K562 (cell line): ENCODE data around the gene RNF152. TPM values are rescaled to one million over a fixed set of nuclear protein-coding genes. Genes with fewer than 3 reads are reported as not detected.

ENCODE experiments used
- ATAC-seq: fragments of 200-7000 bp; cut with Tn5 transposase; 3 replicates; pipeline ENCODE4 v1.9.1; 2020; ENCODE audit warnings: moderate library complexity
- BruUV-seq: library from RNA; stranded (reverse); fragments of 400-500 nt; replicated peaks from 2 replicates; lab custom pipeline; 2021; lab: Mats Ljungman, UMichigan
- CTCF ChIA-PET: fragments of 300-600 bp; formaldehyde crosslinking; extraction: SDS; loops from one replicate; lab custom pipeline; 2021; ENCODE audit warnings: low intra/inter-chr PET ratio; lab: Yijun Ruan, JAX
- POLR2A ChIA-PET: fragments of 300-600, 350-650 bp; sonication (Branson Sonifier 250); formaldehyde crosslinking; extraction: SDS; loops from one replicate; lab custom pipeline; 2021; ENCODE audit warnings: antibody characterized with exemption, inconsistent platforms; lab: Yijun Ruan, JAX
- DNase-seq, 4 experiments: peaks; one replicate each; pipeline versions ENCODE4 v3.0.0 to v3.0.0-alpha.2; 2011 to 2018; ENCODE audit warnings: low spot score in 3 of 4, mixed read lengths in 3 of 4; ENCODE audit errors: extremely low read depth in 1 of 4
- FAIRE-seq: peaks from 2 replicates; lab custom pipeline; 2011; peaks lifted over from hg19 to GRCh38; lab: Jason Lieb, UNC
- H2AFZ ChIP-seq: 2 replicates; pipeline ENCODE4 v1.6.0; 2011; ENCODE audit warnings: low read depth, low read length, control low read depth, inconsistent platforms
- H3K27ac ChIP-seq: fragments of 200-600 bp; 3 replicates; pipeline ENCODE4 v1.8.0; 2011; ENCODE audit warnings: low read depth, mild to moderate bottlenecking, control low read depth, inconsistent platforms, low read length, moderate library complexity, mixed read lengths; ENCODE audit errors: extremely low read depth
- H3K27me3 ChIP-seq, 2 experiments: fragments of 300-600 bp in 1 of 2; 2 replicates in 1 of 2; 3 replicates in 1 of 2; pipeline versions ENCODE4 v1.6.0 to v1.8.0; 2011; ENCODE audit warnings: inconsistent platforms in 2 of 2, low read length in 2 of 2, mild to moderate bottlenecking in 1 of 2, mixed read lengths in 1 of 2, moderate library complexity in 1 of 2; ENCODE audit not compliant: control insufficient read depth in 2 of 2, insufficient read depth in 2 of 2
- H3K36me3 ChIP-seq: fragments of 300-600 bp; 3 replicates; pipeline ENCODE4 v1.8.0; 2011; ENCODE audit warnings: mild to moderate bottlenecking, low read length, inconsistent platforms; ENCODE audit not compliant: control insufficient read depth, insufficient read depth
- H3K4me1 ChIP-seq, 2 experiments: fragments of 200-600 bp in 1 of 2; replicated peaks in 1 of 2; 2 replicates in 1 of 2; 3 replicates in 1 of 2; pipeline versions ENCODE4 v1.5.1 to v1.8.0; 2011; ENCODE audit warnings: inconsistent platforms in 2 of 2, low read length in 2 of 2, mild to moderate bottlenecking in 1 of 2, mixed read lengths in 1 of 2, moderate library complexity in 1 of 2; ENCODE audit not compliant: control insufficient read depth in 2 of 2, insufficient read depth in 2 of 2
- H3K4me2 ChIP-seq: 2 replicates; pipeline ENCODE4 v1.6.1; 2011; ENCODE audit warnings: low read length, control low read depth, inconsistent platforms, mixed read lengths; ENCODE audit not compliant: insufficient read depth
- H3K4me3 ChIP-seq: fragments of 200-600 bp; sonication (generic), shearing (Covaris generic); 2 replicates; pipeline ENCODE4 v1.5.1; 2016; ENCODE audit warnings: control low read depth, inconsistent platforms
- H3K79me2 ChIP-seq: fragments of 200-600 bp; 3 replicates; pipeline ENCODE4 v1.8.0; 2011; ENCODE audit warnings: low read length, inconsistent platforms; ENCODE audit not compliant: control insufficient read depth, insufficient read depth
- H3K9ac ChIP-seq, 2 experiments: 2 replicates each; pipeline versions ENCODE4 v1.6.0 to v1.6.1; 2011; ENCODE audit warnings: low read depth in 2 of 2, low read length in 2 of 2, control low read depth in 1 of 2, inconsistent platforms in 1 of 2, mild to moderate bottlenecking in 1 of 2, mixed read lengths in 1 of 2; ENCODE audit not compliant: insufficient read depth in 1 of 2
- H3K9me1 ChIP-seq: one replicate; pipeline ENCODE4 v1.6.0; 2011; ENCODE audit warnings: inconsistent platforms, mild to moderate bottlenecking, low read length, moderate library complexity; ENCODE audit not compliant: control insufficient read depth, insufficient read depth
- H3K9me3 ChIP-seq: replicated peaks from 2 replicates; pipeline ENCODE4 v1.5.1; 2011; ENCODE audit warnings: low read depth, low read length, inconsistent platforms; ENCODE audit not compliant: control insufficient read depth, insufficient read depth
- H4K20me1 ChIP-seq: replicated peaks from 2 replicates; pipeline ENCODE4 v1.6.1; 2011; ENCODE audit warnings: low read length, inconsistent platforms, mixed read lengths; ENCODE audit not compliant: control insufficient read depth, insufficient read depth
- E2F6 ChIP-seq, 2 experiments: IDR thresholded peaks; 2 replicates each; pipeline ENCODE4 v1.6.1; 2011; ENCODE audit warnings: borderline replicate concordance in 1 of 2, control low read depth in 1 of 2, low read depth in 1 of 2, low read length in 1 of 2, mild to moderate bottlenecking in 1 of 2, mixed read lengths in 1 of 2, moderate library complexity in 1 of 2; ENCODE audit not compliant: insufficient read depth in 1 of 2, insufficient read length in 1 of 2, poor library complexity in 1 of 2, severe bottlenecking in 1 of 2; ENCODE audit errors: extremely low read depth in 1 of 2
- FOXA1 ChIP-seq: fragments of 450-650 bp; IDR thresholded peaks from 2 replicates; pipeline ENCODE4 v1.6.1; 2016; ENCODE audit warnings: mild to moderate bottlenecking, borderline replicate concordance
- GTF2A2 ChIP-seq: IDR thresholded peaks from 2 replicates; pipeline ENCODE4 v1.6.1; 2016; ENCODE audit warnings: mild to moderate bottlenecking, missing genetic modification characterization, missing compliant biosample characterization
- MAFG ChIP-seq: fragments of 450-650 bp; conservative IDR thresholded peaks from 2 replicates; pipeline ENCODE4 v1.6.1; 2016; ENCODE audit warnings: missing genetic modification characterization, missing compliant biosample characterization
- MXI1 ChIP-seq: IDR thresholded peaks from 2 replicates; pipeline ENCODE4 v1.6.1; 2011; ENCODE audit warnings: low read depth, mild to moderate bottlenecking, improper control_type of control experiment, low read length
- WGBS: fragments of 100-300 bp; shearing (Covaris generic); methylation state at CpG from one replicate; pipeline ENCODE4 v1.1.6; 2016; ENCODE audit warnings: low coverage, mixed read lengths; ENCODE audit not compliant: insufficient coverage; ENCODE audit errors: missing lambda C conversion rate; 5-methylcytosine and 5-hydroxymethylcytosine counted together
- in situ Hi-C: fragments of 300-500 bp; cut with MboI; formaldehyde crosslinking; loops from 4 replicates; pipeline ENCODE4 v1.15.0; 2018; ENCODE audit warnings: inconsistent platforms, mixed read lengths
- intact Hi-C: fragments of 100-400 bp; cut with micrococcal nuclease; formaldehyde crosslinking; loops from 2 replicates; pipeline ENCODE4 v1.14.2; 2022
- polyA plus RNA-seq, 8 experiments: library from polyadenylated mRNA; depleted of rRNA in 4 of 8; stranded (reverse) in 5 of 8; unstranded in 3 of 8; fragments of >200 nt; fragmentation: Nextera tagmentation in 2 of 8; fragmentation: Illumina TruSeq in 1 of 8; extraction: Ambion mirVana in 2 of 8; extraction: Trizol in 1 of 8; gene quantifications; 2 replicates each; pipeline versions ENCODE4 v1.2.1 to v1.2.3, GENCODE V29; 2011 to 2014; ENCODE audit warnings: inconsistent platforms in 1 of 8, missing spikeins in 1 of 8
- total RNA-seq, 7 experiments: library from RNA; depleted of rRNA in 6 of 7; stranded (reverse); fragments of >200 nt in 6 of 7; fragmentation: Illumina TruSeq in 2 of 7; extraction: Trizol in 2 of 7; gene quantifications; 2 replicates each; pipeline versions ENCODE4 v1.2.1 to v1.2.3, GENCODE V29; 2011 to 2021; ENCODE audit warnings: low replicate concordance in 1 of 7

The RNF152 gene
- total and polyA plus RNA-seq, 9 of the 15 experiments (the other 6 are each of a cell fraction or from before 2014, with no cell fraction given) = 0.04 to 0.05 TPM; not detected in 7

- H3K4me2 ChIP-seq = no peak overlapping the region
- no peaks in the 10 kb centered on the region for H3K27me3 ChIP-seq
- no peak overlapping the region for H2AFZ ChIP-seq
- in situ Hi-C loops (no loop called here), intact Hi-C loops (no loop called here)
- no peaks in the 10 kb centered on the region for H3K79me2 ChIP-seq
- ChIA-PET CTCF (no interaction called here), POLR2A (no interaction called here)
- no TSS peak for BruUV-seq
- FAIRE-seq = no peak
- WGBS = 0% methylated on average over 2 of the region's 2 CpGs
- no peak overlapping the region for H3K4me3 ChIP-seq
- no peaks in the 10 kb centered on the region for H3K9me1 ChIP-seq
- H3K9me3 ChIP-seq = no peaks in the 10 kb centered on the region
- H3K4me1 ChIP-seq = no peaks in the 10 kb centered on the region
- H3K36me3 ChIP-seq = no peaks in the 10 kb centered on the region
- no peak for DNase-seq
- H3K27ac ChIP-seq = no peak overlapping the region
- TF ChIP-seq GTF2A2 (tag) (no peak), FOXA1 (no peak), MXI1 (no peak), MAFG (tag) (no peak), E2F6 (IDR thresholded peaks at IDR 0.05; ENCODE audit: borderline replicate concordance in 1 of 2, extremely low read depth in 1 of 2, insufficient read depth in 1 of 2, insufficient read length in 1 of 2, low read depth in 1 of 2, low read length in 1 of 2, poor library complexity in 1 of 2, severe bottlenecking in 1 of 2) (no peak)
- ATAC-seq = no peak
- H3K9ac ChIP-seq = no peak overlapping the region
- no peaks in the 10 kb centered on the region for H4K20me1 ChIP-seq
These were observed 108.0 kb downstream of the RNF152 start for GRCh38 chr18:61784834-61785233.
